GM20000 (cell line): ENCODE data around the gene STARD13.

Experiments
- DNase-seq: peaks from one replicate; pipeline ENCODE4 v3.0.0; 2012; ENCODE audit warnings: low spot score
- CTCF ChIP-seq: IDR thresholded peaks from 2 replicates; pipeline ENCODE4 v1.5.1; 2012; ENCODE audit warnings: mild to moderate bottlenecking, control low read depth; ENCODE audit errors: extremely low read depth, missing control alignments

STARD13 gene

DNA sequence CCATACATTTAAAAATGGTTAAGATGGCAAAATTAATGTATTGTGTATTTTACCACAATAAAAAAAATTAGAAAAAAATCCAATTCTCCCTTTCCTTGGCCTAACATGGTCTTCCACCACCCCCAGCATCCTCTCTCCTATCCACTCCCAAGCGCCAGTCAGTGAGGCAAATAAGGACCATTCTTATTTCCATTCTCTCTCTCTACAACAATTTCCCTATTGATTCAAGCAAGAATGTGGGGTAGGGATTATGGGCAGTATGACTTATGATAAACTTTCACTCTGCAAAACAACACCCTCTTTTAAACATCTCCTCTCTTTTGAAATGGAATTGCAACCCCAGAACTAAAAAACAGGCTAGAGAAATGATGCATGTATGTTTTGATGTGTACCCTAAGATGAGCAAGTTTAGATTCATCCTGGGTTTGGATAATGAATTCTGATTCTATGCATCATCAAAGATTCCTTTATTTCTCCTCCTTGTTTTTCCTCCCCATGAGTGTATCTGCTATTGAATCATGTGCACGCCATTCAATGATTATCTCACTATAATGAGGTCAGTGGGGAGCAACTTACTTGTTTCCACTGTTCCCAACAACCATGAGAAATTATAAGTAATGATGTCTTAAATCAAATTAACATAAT lies 3.5 kb downstream of the STARD13 start:
- DNase-seq, result no peak
- TF ChIP-seq CTCF, result no peak

- TF ChIP-seq CTCF, result no peak
- no peak for DNase-seq
These were observed 4.6 kb downstream of the STARD13 start for GRCh38 chr13:33280923-33281322.

- no peak for TF ChIP-seq CTCF
- no peak for DNase-seq
These were observed 5.2 kb downstream of the STARD13 start for GRCh38 chr13:33280279-33280905.

DNA sequence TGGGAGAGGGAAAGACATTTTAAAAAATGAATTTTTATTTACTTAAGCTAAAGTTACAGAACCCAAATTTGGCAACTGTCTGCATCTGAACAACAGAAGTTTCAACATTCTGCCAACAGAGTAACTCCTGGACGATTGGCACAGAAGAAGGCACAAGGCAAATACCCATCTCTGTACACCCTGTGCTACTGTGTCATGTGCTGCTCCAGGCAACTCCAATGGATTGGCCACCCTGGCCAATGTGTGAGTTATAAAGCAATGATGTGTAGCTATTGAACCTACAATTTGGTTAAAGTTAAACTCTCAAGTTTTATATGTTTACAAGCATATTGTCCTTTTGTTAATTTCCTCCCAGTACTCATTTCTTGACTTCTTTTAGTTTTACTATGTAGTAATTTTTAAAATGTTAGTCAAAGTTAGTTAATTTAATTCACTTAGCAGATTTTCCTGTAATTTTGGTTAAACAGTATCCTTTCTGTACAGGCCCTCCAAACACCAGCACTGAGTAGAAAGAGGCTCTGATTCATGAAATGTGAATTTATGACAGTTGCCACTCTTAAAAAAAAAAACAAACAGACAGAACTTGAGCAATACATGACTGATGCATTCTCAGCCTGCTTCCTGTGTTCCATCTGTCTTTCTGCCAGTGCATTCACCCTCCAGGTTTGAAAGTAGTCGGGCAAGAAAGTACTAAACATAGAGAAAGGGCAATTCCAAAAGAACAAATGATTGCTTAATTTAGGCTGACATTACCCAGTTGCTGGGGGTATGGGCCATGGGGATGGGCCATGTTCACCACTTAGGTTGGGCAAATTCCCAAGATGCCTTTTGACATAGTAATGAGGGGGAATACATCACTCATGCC lies 5.9 kb downstream of the STARD13 start:
- no peak for DNase-seq
- no peak for TF ChIP-seq CTCF

- no peak for TF ChIP-seq CTCF
- DNase-seq, result no peak
These were observed 6.6 kb downstream of the STARD13 start for GRCh38 chr13:33278913-33279312.

GRCh38 chr13:33277946-33278345 lies 7.6 kb downstream of the STARD13 start:
- DNase-seq, result no peak
- no peak for TF ChIP-seq CTCF
